H1 (cell line): ENCODE data around the gene PITPNM1. TPM values are rescaled to one million over a fixed set of nuclear protein-coding genes. Genes with fewer than 3 reads are reported as not detected.

Source experiments
- CHD7 ChIP-seq: fragments of 300-600 bp; sonication (generic); IDR thresholded peaks from 2 replicates; pipeline ENCODE4 v1.7.1; 2012; ENCODE audit warnings: low read length, moderate library complexity, mild to moderate bottlenecking, inconsistent platforms; ENCODE audit not compliant: insufficient replicate concordance
- CTCF ChIP-seq, 3 experiments: IDR thresholded peaks; 1 replicate in 2 of 3; 2 replicates in 1 of 3; pipeline versions ENCODE4 v1.5.1 to v1.6.1; 2011; ENCODE audit warnings: low read length in 3 of 3, mild to moderate bottlenecking in 3 of 3, inconsistent platforms in 2 of 3, low read depth in 1 of 3, moderate library complexity in 1 of 3; ENCODE audit not compliant: insufficient read depth in 1 of 3; ENCODE audit errors: control extremely low read depth in 1 of 3
- FOSL1 ChIP-seq: IDR thresholded peaks from 2 replicates; pipeline ENCODE4 v1.6.1; 2011; ENCODE audit warnings: mild to moderate bottlenecking, low read depth, low read length, moderate library complexity; ENCODE audit not compliant: insufficient read depth
- JUND ChIP-seq: IDR thresholded peaks from 2 replicates; pipeline ENCODE4 v1.6.1; 2011; ENCODE audit warnings: mild to moderate bottlenecking, improper control_type of control experiment, low read length
- SAP30 ChIP-seq: fragments of 300-600 bp; sonication (generic); IDR thresholded peaks from 2 replicates; pipeline ENCODE4 v1.7.1; 2012; ENCODE audit warnings: low read length, moderate library complexity, mild to moderate bottlenecking, inconsistent platforms; ENCODE audit not compliant: insufficient read depth, insufficient replicate concordance
- SIRT6 ChIP-seq: IDR thresholded peaks from one replicate; pipeline ENCODE4 v1.7.1; 2012; ENCODE audit warnings: low read length, inconsistent platforms
- SIX5 ChIP-seq: IDR thresholded peaks from 2 replicates; pipeline ENCODE4 v1.6.1; 2011; ENCODE audit warnings: mild to moderate bottlenecking, low read depth, low read length
- TCF12 ChIP-seq: IDR thresholded peaks from 2 replicates; pipeline ENCODE4 v1.6.1; 2011; ENCODE audit warnings: low read depth, mild to moderate bottlenecking, low read length
- polyA plus RNA-seq, 7 experiments: library from polyadenylated mRNA; depleted of rRNA in 3 of 7; stranded (reverse) in 5 of 7; unstranded in 2 of 7; fragments of >200 nt in 5 of 7; fragments of 200-250 nt in 2 of 7; gene quantifications; 1 replicate in 5 of 7; 2 replicates in 1 of 7; 4 replicates in 1 of 7; pipeline versions ENCODE4 v1.2.1 to v1.2.3, GENCODE V29; 2011 to 2013; ENCODE audit warnings: missing spikeins in 2 of 7, mixed read lengths in 2 of 7
- total RNA-seq: library from RNA; stranded (reverse); fragmentation: NEBNext Ultra II Directional; extraction: Animal tissue kit (Norgen Biotek cat#: 25700); gene quantifications from 2 replicates; pipeline ENCODE4 v1.2.1, GENCODE V29; 2021

Gene PITPNM1
- total and polyA plus RNA-seq, 2 of the 8 experiments (the other 6 are each of a cell fraction or from before 2014, with no cell fraction given), result 27.2 to 52.7 TPM

GRCh38 chr11:67456068-67456705 lies 49.0 kb downstream of the PITPNM1 start (continued):
- no peak for TF ChIP-seq CHD7
- TF ChIP-seq TCF12, result no peak
- no peak for TF ChIP-seq SIX5
- no peak for TF ChIP-seq SAP30
- TF ChIP-seq FOSL1, result no peak
- no peak for TF ChIP-seq JUND
- no peak for TF ChIP-seq SIRT6
- no peak for TF ChIP-seq CTCF (IDR thresholded peaks at IDR 0.05; ENCODE audit: control extremely low read depth in 1 of 3, insufficient read depth in 1 of 3, low read depth in 1 of 3, low read length in 3 of 3)
